ENCODE measurements around the gene NKTR.
A peak's percentile ranks its signal among the peaks of the same experiment; 100 is the strongest.

The NKTR gene

GRCh38 chr3:42589382-42590109 lies 10.9 kb upstream of the NKTR start:
- Histone ChIP-seq H3K79me2 (ENCODE audit: control insufficient read depth, insufficient read depth, low read length) (peaks cover 10% of the 10 kb centered on the region), H2BK15ac (replicated peaks; ENCODE audit: low read depth) (no peak overlapping the region), H3K23ac (ENCODE audit: low read length) (no peak overlapping the region), H2BK5ac (ENCODE audit: low read length) (no peak overlapping the region), H3K27ac (ENCODE audit: low read depth, low read length) (no peak overlapping the region), H3K18ac (ENCODE audit: low read length) (no peak overlapping the region), H3K79me1 (ENCODE audit: low read length) (peaks cover 9% of the 10 kb centered on the region), H3K4ac (ENCODE audit: low read depth, low read length) (no peak overlapping the region), H2AK5ac (ENCODE audit: low read length) (peak overlapping the region; percentile 1), H3K56ac (ENCODE audit: low read length) (peak overlapping the region; percentile 61), H3K9ac (ENCODE audit: low read length) (peak overlapping the region; percentile 10), H3K4me1 (ENCODE audit: control insufficient read depth, low read depth, low read length) (peaks cover 4% of the 10 kb centered on the region), H4K5ac (ENCODE audit: low read length) (peak overlapping the region; percentile 0), H2BK120ac (ENCODE audit: low read depth, low read length) (no peak overlapping the region), H4K8ac (ENCODE audit: low read depth, low read length) (no peak overlapping the region), H3K27me3 (ENCODE audit: insufficient read depth, low read length, poor library complexity) (no peaks in the 10 kb centered on the region), H3K4me3 (ENCODE audit: low read length) (no peak overlapping the region), H3K36me3 (ENCODE audit: control insufficient read depth, insufficient read depth, low read length) (no peaks in the 10 kb centered on the region), H3K4me2 (ENCODE audit: low read length) (no peak overlapping the region)
- DNase-seq = no peak
- WGBS (ENCODE audit: extremely low coverage, insufficient coverage, low lambda C conversion rate) = no CpG with 5 or more reads among the region's 20 CpGs

GRCh38 chr3:42590989-42591756 lies 9.3 kb upstream of the NKTR start:
- H2BK5ac ChIP-seq (ENCODE audit: low read length) = no peak overlapping the region
- peak; percentile 27 for DNase-seq
- no peak overlapping the region for H3K18ac ChIP-seq (ENCODE audit: low read length)
- H3K36me3 ChIP-seq (ENCODE audit: control insufficient read depth, insufficient read depth, low read length) = no peaks in the 10 kb centered on the region
- peaks cover 9% of the 10 kb centered on the region for H3K79me1 ChIP-seq (ENCODE audit: low read length)
- peaks cover 4% of the 10 kb centered on the region for H3K4me1 ChIP-seq (ENCODE audit: control insufficient read depth, low read depth, low read length)
- H3K23ac ChIP-seq (ENCODE audit: low read length) = peak overlapping the region; percentile 61
- peaks cover 10% of the 10 kb centered on the region for H3K79me2 ChIP-seq (ENCODE audit: control insufficient read depth, insufficient read depth, low read length)
- H2BK15ac ChIP-seq (replicated peaks; ENCODE audit: low read depth) = no peak overlapping the region
- peak overlapping the region; percentile 84 for H3K56ac ChIP-seq (ENCODE audit: low read length)
- no peak overlapping the region for H2AK5ac ChIP-seq (ENCODE audit: low read length)
- H4K5ac ChIP-seq (ENCODE audit: low read length) = no peak overlapping the region
- no CpG with 5 or more reads among the region's 44 CpGs for WGBS (ENCODE audit: extremely low coverage, insufficient coverage, low lambda C conversion rate)
- peak overlapping the region; percentile 59 for H3K4me3 ChIP-seq (ENCODE audit: low read length)
- no peak overlapping the region for H3K27ac ChIP-seq (ENCODE audit: low read depth, low read length)
- no peak overlapping the region for H3K4ac ChIP-seq (ENCODE audit: low read depth, low read length)
- H3K27me3 ChIP-seq (ENCODE audit: insufficient read depth, low read length, poor library complexity) = no peaks in the 10 kb centered on the region
- peak overlapping the region; percentile 80 for H3K4me2 ChIP-seq (ENCODE audit: low read length)
- H2BK120ac ChIP-seq (ENCODE audit: low read depth, low read length) = no peak overlapping the region
- H3K9ac ChIP-seq (ENCODE audit: low read length) = peak overlapping the region; percentile 86
- H4K8ac ChIP-seq (ENCODE audit: low read depth, low read length) = no peak overlapping the region

- Histone ChIP-seq H3K9ac (ENCODE audit: low read length) (peak overlapping the region; percentile 86), H3K4me3 (ENCODE audit: low read length) (peak overlapping the region; percentile 59), H3K79me1 (ENCODE audit: low read length) (peaks cover 9% of the 10 kb centered on the region), H2AK5ac (ENCODE audit: low read length) (no peak overlapping the region), H4K8ac (ENCODE audit: low read depth, low read length) (no peak overlapping the region), H4K5ac (ENCODE audit: low read length) (no peak overlapping the region), H3K36me3 (ENCODE audit: control insufficient read depth, insufficient read depth, low read length) (no peaks in the 10 kb centered on the region), H2BK15ac (replicated peaks; ENCODE audit: low read depth) (no peak overlapping the region), H3K56ac (ENCODE audit: low read length) (peak overlapping the region; percentile 84), H3K4ac (ENCODE audit: low read depth, low read length) (no peak overlapping the region), H3K23ac (ENCODE audit: low read length) (no peak overlapping the region), H2BK120ac (ENCODE audit: low read depth, low read length) (no peak overlapping the region), H3K27ac (ENCODE audit: low read depth, low read length) (no peak overlapping the region), H3K18ac (ENCODE audit: low read length) (no peak overlapping the region), H2BK5ac (ENCODE audit: low read length) (no peak overlapping the region), H3K27me3 (ENCODE audit: insufficient read depth, low read length, poor library complexity) (no peaks in the 10 kb centered on the region), H3K4me2 (ENCODE audit: low read length) (peak overlapping the region; percentile 80), H3K4me1 (ENCODE audit: control insufficient read depth, low read depth, low read length) (peaks cover 4% of the 10 kb centered on the region), H3K79me2 (ENCODE audit: control insufficient read depth, insufficient read depth, low read length) (peaks cover 10% of the 10 kb centered on the region)
- no CpG with 5 or more reads among the region's 4 CpGs for WGBS (ENCODE audit: extremely low coverage, insufficient coverage, low lambda C conversion rate)
- DNase-seq = no peak
These were observed 8.7 kb upstream of the NKTR start for GRCh38 chr3:42591811-42592210.

GRCh38 chr3:42593635-42594034 lies 6.9 kb upstream of the NKTR start:
- Histone ChIP-seq H3K27ac (ENCODE audit: low read depth, low read length) (no peak overlapping the region), H2AK5ac (ENCODE audit: low read length) (no peak overlapping the region), H3K4me2 (ENCODE audit: low read length) (no peak overlapping the region), H2BK5ac (ENCODE audit: low read length) (no peak overlapping the region), H3K4me3 (ENCODE audit: low read length) (no peak overlapping the region), H2BK120ac (ENCODE audit: low read depth, low read length) (no peak overlapping the region), H2BK15ac (replicated peaks; ENCODE audit: low read depth) (no peak overlapping the region), H4K5ac (ENCODE audit: low read length) (no peak overlapping the region), H3K79me1 (ENCODE audit: low read length) (peaks cover 9% of the 10 kb centered on the region), H3K18ac (ENCODE audit: low read length) (no peak overlapping the region), H3K79me2 (ENCODE audit: control insufficient read depth, insufficient read depth, low read length) (peaks cover 10% of the 10 kb centered on the region), H3K4ac (ENCODE audit: low read depth, low read length) (no peak overlapping the region), H3K36me3 (ENCODE audit: control insufficient read depth, insufficient read depth, low read length) (no peaks in the 10 kb centered on the region), H3K56ac (ENCODE audit: low read length) (no peak overlapping the region), H3K23ac (ENCODE audit: low read length) (no peak overlapping the region), H3K9ac (ENCODE audit: low read length) (no peak overlapping the region), H3K4me1 (ENCODE audit: control insufficient read depth, low read depth, low read length) (peaks cover 4% of the 10 kb centered on the region), H4K8ac (ENCODE audit: low read depth, low read length) (no peak overlapping the region), H3K27me3 (ENCODE audit: insufficient read depth, low read length, poor library complexity) (no peaks in the 10 kb centered on the region)
- WGBS (ENCODE audit: extremely low coverage, insufficient coverage, low lambda C conversion rate) = no CpG with 5 or more reads among the region's 1 CpG
- DNase-seq = no peak

GRCh38 chr3:42595682-42596081 lies 4.8 kb upstream of the NKTR start:
- no CpG with 5 or more reads among the region's 4 CpGs for WGBS (ENCODE audit: extremely low coverage, insufficient coverage, low lambda C conversion rate)
- no peak overlapping the region for H4K8ac ChIP-seq (ENCODE audit: low read depth, low read length)
- peaks cover 9% of the 10 kb centered on the region for H3K79me1 ChIP-seq (ENCODE audit: low read length)
- H3K27me3 ChIP-seq (ENCODE audit: insufficient read depth, low read length, poor library complexity) = no peaks in the 10 kb centered on the region
- H3K56ac ChIP-seq (ENCODE audit: low read length) = no peak overlapping the region
- H3K23ac ChIP-seq (ENCODE audit: low read length) = no peak overlapping the region
- H3K9ac ChIP-seq (ENCODE audit: low read length) = no peak overlapping the region
- H3K4ac ChIP-seq (ENCODE audit: low read depth, low read length) = no peak overlapping the region
- H4K5ac ChIP-seq (ENCODE audit: low read length) = no peak overlapping the region
- H2BK5ac ChIP-seq (ENCODE audit: low read length) = no peak overlapping the region
- peaks cover 10% of the 10 kb centered on the region for H3K79me2 ChIP-seq (ENCODE audit: control insufficient read depth, insufficient read depth, low read length)
- no peak overlapping the region for H3K27ac ChIP-seq (ENCODE audit: low read depth, low read length)
- H2BK15ac ChIP-seq (replicated peaks; ENCODE audit: low read depth) = no peak overlapping the region
- no peak overlapping the region for H3K4me3 ChIP-seq (ENCODE audit: low read length)
- DNase-seq = peak; percentile 78
- no peak overlapping the region for H2BK120ac ChIP-seq (ENCODE audit: low read depth, low read length)
- H3K4me2 ChIP-seq (ENCODE audit: low read length) = no peak overlapping the region
- H2AK5ac ChIP-seq (ENCODE audit: low read length) = no peak overlapping the region
- no peak overlapping the region for H3K18ac ChIP-seq (ENCODE audit: low read length)
- H3K4me1 ChIP-seq (ENCODE audit: control insufficient read depth, low read depth, low read length) = peaks cover 4% of the 10 kb centered on the region
- H3K36me3 ChIP-seq (ENCODE audit: control insufficient read depth, insufficient read depth, low read length) = no peaks in the 10 kb centered on the region
